K562 (cell line): ENCODE data around the gene KRT71. TPM values are rescaled to one million over a fixed set of nuclear protein-coding genes. Genes with fewer than 3 reads are reported as not detected.

ENCODE experiments used
- ATAC-seq: fragments of 200-7000 bp; cut with Tn5 transposase; 3 replicates; pipeline ENCODE4 v1.9.1; 2020; ENCODE audit warnings: moderate library complexity
- BruUV-seq: library from RNA; stranded (reverse); fragments of 400-500 nt; replicated peaks from 2 replicates; lab custom pipeline; 2021; lab: Mats Ljungman, UMichigan
- CTCF ChIA-PET: fragments of 300-600 bp; formaldehyde crosslinking; extraction: SDS; loops from one replicate; lab custom pipeline; 2021; ENCODE audit warnings: low intra/inter-chr PET ratio; lab: Yijun Ruan, JAX
- POLR2A ChIA-PET: fragments of 300-600, 350-650 bp; sonication (Branson Sonifier 250); formaldehyde crosslinking; extraction: SDS; loops from one replicate; lab custom pipeline; 2021; ENCODE audit warnings: antibody characterized with exemption, inconsistent platforms; lab: Yijun Ruan, JAX
- DNase-seq, 4 experiments: peaks; one replicate each; pipeline versions ENCODE4 v3.0.0 to v3.0.0-alpha.2; 2011 to 2018; ENCODE audit warnings: low spot score in 3 of 4, mixed read lengths in 3 of 4; ENCODE audit errors: extremely low read depth in 1 of 4
- FAIRE-seq: peaks from 2 replicates; lab custom pipeline; 2011; peaks lifted over from hg19 to GRCh38; lab: Jason Lieb, UNC
- H2AFZ ChIP-seq: 2 replicates; pipeline ENCODE4 v1.6.0; 2011; ENCODE audit warnings: low read depth, low read length, control low read depth, inconsistent platforms
- H3K27ac ChIP-seq: fragments of 200-600 bp; 3 replicates; pipeline ENCODE4 v1.8.0; 2011; ENCODE audit warnings: low read depth, mild to moderate bottlenecking, control low read depth, inconsistent platforms, low read length, moderate library complexity, mixed read lengths; ENCODE audit errors: extremely low read depth
- H3K27me3 ChIP-seq, 2 experiments: fragments of 300-600 bp in 1 of 2; 2 replicates in 1 of 2; 3 replicates in 1 of 2; pipeline versions ENCODE4 v1.6.0 to v1.8.0; 2011; ENCODE audit warnings: inconsistent platforms in 2 of 2, low read length in 2 of 2, mild to moderate bottlenecking in 1 of 2, mixed read lengths in 1 of 2, moderate library complexity in 1 of 2; ENCODE audit not compliant: control insufficient read depth in 2 of 2, insufficient read depth in 2 of 2
- H3K36me3 ChIP-seq: fragments of 300-600 bp; 3 replicates; pipeline ENCODE4 v1.8.0; 2011; ENCODE audit warnings: mild to moderate bottlenecking, low read length, inconsistent platforms; ENCODE audit not compliant: control insufficient read depth, insufficient read depth
- H3K4me1 ChIP-seq, 2 experiments: fragments of 200-600 bp in 1 of 2; replicated peaks in 1 of 2; 2 replicates in 1 of 2; 3 replicates in 1 of 2; pipeline versions ENCODE4 v1.5.1 to v1.8.0; 2011; ENCODE audit warnings: inconsistent platforms in 2 of 2, low read length in 2 of 2, mild to moderate bottlenecking in 1 of 2, mixed read lengths in 1 of 2, moderate library complexity in 1 of 2; ENCODE audit not compliant: control insufficient read depth in 2 of 2, insufficient read depth in 2 of 2
- H3K4me2 ChIP-seq: 2 replicates; pipeline ENCODE4 v1.6.1; 2011; ENCODE audit warnings: low read length, control low read depth, inconsistent platforms, mixed read lengths; ENCODE audit not compliant: insufficient read depth
- H3K4me3 ChIP-seq: fragments of 200-600 bp; sonication (generic), shearing (Covaris generic); 2 replicates; pipeline ENCODE4 v1.5.1; 2016; ENCODE audit warnings: control low read depth, inconsistent platforms
- H3K79me2 ChIP-seq: fragments of 200-600 bp; 3 replicates; pipeline ENCODE4 v1.8.0; 2011; ENCODE audit warnings: low read length, inconsistent platforms; ENCODE audit not compliant: control insufficient read depth, insufficient read depth
- H3K9ac ChIP-seq, 2 experiments: 2 replicates each; pipeline versions ENCODE4 v1.6.0 to v1.6.1; 2011; ENCODE audit warnings: low read depth in 2 of 2, low read length in 2 of 2, control low read depth in 1 of 2, inconsistent platforms in 1 of 2, mild to moderate bottlenecking in 1 of 2, mixed read lengths in 1 of 2; ENCODE audit not compliant: insufficient read depth in 1 of 2
- H3K9me1 ChIP-seq: one replicate; pipeline ENCODE4 v1.6.0; 2011; ENCODE audit warnings: inconsistent platforms, mild to moderate bottlenecking, low read length, moderate library complexity; ENCODE audit not compliant: control insufficient read depth, insufficient read depth
- H3K9me3 ChIP-seq: replicated peaks from 2 replicates; pipeline ENCODE4 v1.5.1; 2011; ENCODE audit warnings: low read depth, low read length, inconsistent platforms; ENCODE audit not compliant: control insufficient read depth, insufficient read depth
- H4K20me1 ChIP-seq: replicated peaks from 2 replicates; pipeline ENCODE4 v1.6.1; 2011; ENCODE audit warnings: low read length, inconsistent platforms, mixed read lengths; ENCODE audit not compliant: control insufficient read depth, insufficient read depth
- CREB3 ChIP-seq: fragments of 450-650 bp; conservative IDR thresholded peaks from 2 replicates; pipeline ENCODE4 v1.6.1; 2016; ENCODE audit warnings: missing genetic modification characterization, low read depth, mild to moderate bottlenecking, missing compliant biosample characterization, moderate library complexity
- GTF2E2 ChIP-seq: fragments of 200-800 bp; sonication (Bioruptor generic); IDR thresholded peaks from 2 replicates; pipeline ENCODE4 v1.6.1; 2016; ENCODE audit warnings: missing genetic modification characterization, missing compliant biosample characterization
- HDAC3 ChIP-seq: fragments of 450-650 bp; IDR thresholded peaks from 2 replicates; pipeline ENCODE4 v1.6.1; 2018; ENCODE audit warnings: borderline replicate concordance, mild to moderate bottlenecking, moderate library complexity; ENCODE audit not compliant: partially characterized antibody
- KLF16 ChIP-seq: IDR thresholded peaks from 2 replicates; pipeline ENCODE4 v1.6.1; 2016; ENCODE audit warnings: antibody characterized with exemption
- MCM2 ChIP-seq: fragments of 450-650 bp; IDR thresholded peaks from 2 replicates; pipeline ENCODE4 v1.6.1; 2017; ENCODE audit warnings: low read depth, mild to moderate bottlenecking
- ZNF24 ChIP-seq: fragments of 450-650 bp; IDR thresholded peaks from 2 replicates; pipeline ENCODE4 v1.6.1; 2016
- ZNF253 ChIP-seq: fragments of 250-450 bp; sonication (Bioruptor Pico); conservative IDR thresholded peaks from 2 replicates; pipeline ENCODE4 v1.6.1; 2021; ENCODE audit warnings: mild to moderate bottlenecking
- ZNF668 ChIP-seq: fragments of 250-450 bp; sonication (Bioruptor Pico); IDR thresholded peaks from 2 replicates; pipeline ENCODE4 v1.8.0; 2022; ENCODE audit warnings: mild to moderate bottlenecking, inconsistent platforms
- ZNF699 ChIP-seq: fragments of 250-450 bp; sonication (Bioruptor Pico); IDR thresholded peaks from 2 replicates; pipeline ENCODE4 v1.8.0; 2021; ENCODE audit warnings: mild to moderate bottlenecking, moderate library complexity; ENCODE audit not compliant: insufficient replicate concordance
- WGBS: fragments of 100-300 bp; shearing (Covaris generic); methylation state at CpG from one replicate; pipeline ENCODE4 v1.1.6; 2016; ENCODE audit warnings: low coverage, mixed read lengths; ENCODE audit not compliant: insufficient coverage; ENCODE audit errors: missing lambda C conversion rate; 5-methylcytosine and 5-hydroxymethylcytosine counted together
- in situ Hi-C: fragments of 300-500 bp; cut with MboI; formaldehyde crosslinking; loops from 4 replicates; pipeline ENCODE4 v1.15.0; 2018; ENCODE audit warnings: inconsistent platforms, mixed read lengths
- intact Hi-C: fragments of 100-400 bp; cut with micrococcal nuclease; formaldehyde crosslinking; loops from 2 replicates; pipeline ENCODE4 v1.14.2; 2022
- polyA plus RNA-seq, 8 experiments: library from polyadenylated mRNA; depleted of rRNA in 4 of 8; stranded (reverse) in 5 of 8; unstranded in 3 of 8; fragments of >200 nt; fragmentation: Nextera tagmentation in 2 of 8; fragmentation: Illumina TruSeq in 1 of 8; extraction: Ambion mirVana in 2 of 8; extraction: Trizol in 1 of 8; gene quantifications; 2 replicates each; pipeline versions ENCODE4 v1.2.1 to v1.2.3, GENCODE V29; 2011 to 2014; ENCODE audit warnings: inconsistent platforms in 1 of 8, missing spikeins in 1 of 8
- total RNA-seq, 7 experiments: library from RNA; depleted of rRNA in 6 of 7; stranded (reverse); fragments of >200 nt in 6 of 7; fragmentation: Illumina TruSeq in 2 of 7; extraction: Trizol in 2 of 7; gene quantifications; 2 replicates each; pipeline versions ENCODE4 v1.2.1 to v1.2.3, GENCODE V29; 2011 to 2021; ENCODE audit warnings: low replicate concordance in 1 of 7
- TF ChIP-seq, protein P1 (sequence below): fragments of 450-650 bp; formaldehyde crosslinking; IDR thresholded peaks from 2 replicates; pipeline ENCODE4 v1.4.0; 2020; ENCODE audit warnings: mild to moderate bottlenecking

The KRT71 gene
- total and polyA plus RNA-seq, 9 of the 15 experiments (the other 6 are each of a cell fraction or from before 2014, with no cell fraction given), result not detected

- TF ChIP-seq MCM2 (no peak), ZNF699 (CRISPR knock-in tag) (no peak), GTF2E2 (tag) (no peak), ZNF668 (CRISPR knock-in tag) (no peak), ZNF253 (CRISPR knock-in tag) (no peak), HDAC3 (no peak), ZNF24 (no peak), CREB3 (tag) (no peak), KLF16 (no peak)
- TF ChIP-seq, protein P1, sequence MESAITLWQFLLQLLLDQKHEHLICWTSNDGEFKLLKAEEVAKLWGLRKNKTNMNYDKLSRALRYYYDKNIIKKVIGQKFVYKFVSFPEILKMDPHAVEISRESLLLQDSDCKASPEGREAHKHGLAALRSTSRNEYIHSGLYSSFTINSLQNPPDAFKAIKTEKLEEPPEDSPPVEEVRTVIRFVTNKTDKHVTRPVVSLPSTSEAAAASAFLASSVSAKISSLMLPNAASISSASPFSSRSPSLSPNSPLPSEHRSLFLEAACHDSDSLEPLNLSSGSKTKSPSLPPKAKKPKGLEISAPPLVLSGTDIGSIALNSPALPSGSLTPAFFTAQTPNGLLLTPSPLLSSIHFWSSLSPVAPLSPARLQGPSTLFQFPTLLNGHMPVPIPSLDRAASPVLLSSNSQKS (CRISPR knock-in tag), result no peak
- TF ChIP-seq, all 486 proteins: peak for 0
- ChIA-PET CTCF (no interaction called here), POLR2A (no interaction called here)
- no peak overlapping the region for H3K27ac ChIP-seq
- no peak overlapping the region for H2AFZ ChIP-seq
- H3K27me3 ChIP-seq, result peaks cover 14 to 47% of the 10 kb centered on the region in 2 experiments; a peak in 4 of 5 replicates
- H3K4me2 ChIP-seq, result no peak overlapping the region
- no peaks in the 10 kb centered on the region for H3K79me2 ChIP-seq
- ATAC-seq, result no peak
- no peaks in the 10 kb centered on the region for H3K36me3 ChIP-seq
- no peaks in the 10 kb centered on the region for H3K9me3 ChIP-seq
- no peaks in the 10 kb centered on the region for H3K4me1 ChIP-seq
- intact Hi-C loops (no loop called here), in situ Hi-C loops (no loop called here)
- no peaks in the 10 kb centered on the region; the same call in 1 of the 2 replicates for H4K20me1 ChIP-seq
- H3K9ac ChIP-seq, result no peak overlapping the region
- no peaks in the 10 kb centered on the region for H3K9me1 ChIP-seq
- BruUV-seq, result no TSS peak
- WGBS, result 0% methylated on average over 1 of the region's 1 CpG
- no peak for FAIRE-seq
- DNase-seq, result no peak
- H3K4me3 ChIP-seq, result no peak overlapping the region
Measured at GRCh38 chr12:52515319-52515646, 37.7 kb downstream of the KRT71 start.
